Measurements from ENCODE around the gene NFIX.

NFIX gene

GRCh38 chr19:13138171-13138915 is 143.1 kb downstream of the NFIX start:
- peaks cover 5 to 55% (median 34%) of the 10 kb centered on the region in 4 experiments for H3K36me3 ChIP-seq (ENCODE audit: control insufficient read depth in 4 of 4, insufficient read depth in 4 of 4, low read length in 3 of 4)
- CTCF ChIA-PET: no interaction called here
- 94% methylated on average over 32 of the region's 40 CpGs for WGBS (ENCODE audit: insufficient coverage)
- peaks cover 0 to 2% (median 0%) of the 10 kb centered on the region in 4 experiments for H3K4me1 ChIP-seq (ENCODE audit: control extremely low read depth in 1 of 4, control insufficient read depth in 4 of 4, insufficient read depth in 4 of 4, low read length in 3 of 4)
- no peak overlapping the region for H3K4me3 ChIP-seq (ENCODE audit: control insufficient read depth in 1 of 7, extremely low read depth in 1 of 7, insufficient read depth in 4 of 7, low read depth in 2 of 7, low read length in 6 of 7)
- H3K27ac ChIP-seq (ENCODE audit: insufficient read depth in 1 of 2, low read depth in 1 of 2, low read length in 2 of 2, poor library complexity in 1 of 2, severe bottlenecking in 2 of 2): no peak overlapping the region
- no peak for DNase-seq
- POLR2A ChIA-PET: interaction anchor here (1.2 kb wide), 1 partner anchor 34 kb away, joined by 3 read pairs; no protein-coding TSS in a partner anchor
- no peaks in the 10 kb centered on the region for H3K9me3 ChIP-seq (ENCODE audit: control extremely low read depth in 1 of 5, control insufficient read depth in 4 of 5, insufficient read depth in 2 of 5, low read depth in 1 of 5, low read length in 4 of 5)
- no peaks in the 10 kb centered on the region for H3K27me3 ChIP-seq (replicated peaks in 2 of 5; ENCODE audit: control insufficient read depth in 4 of 5, insufficient read depth in 5 of 5, low read length in 4 of 5)

- no peak overlapping the region for H3K27ac ChIP-seq (ENCODE audit: insufficient read depth in 1 of 2, low read depth in 1 of 2, low read length in 2 of 2, poor library complexity in 1 of 2, severe bottlenecking in 2 of 2)
- DNase-seq: no peak
- no peaks in the 10 kb centered on the region for H3K27me3 ChIP-seq (replicated peaks in 2 of 5; ENCODE audit: control insufficient read depth in 4 of 5, insufficient read depth in 5 of 5, low read length in 4 of 5)
- no peak overlapping the region for H3K4me3 ChIP-seq (ENCODE audit: control insufficient read depth in 1 of 7, extremely low read depth in 1 of 7, insufficient read depth in 4 of 7, low read depth in 2 of 7, low read length in 6 of 7)
- WGBS (ENCODE audit: insufficient coverage): 87% methylated on average over 7 of the region's 10 CpGs
- POLR2A ChIA-PET: no interaction called here
- H3K9me3 ChIP-seq (ENCODE audit: control extremely low read depth in 1 of 5, control insufficient read depth in 4 of 5, insufficient read depth in 2 of 5, low read depth in 1 of 5, low read length in 4 of 5): no peaks in the 10 kb centered on the region
- peaks cover 5 to 56% (median 35%) of the 10 kb centered on the region in 4 experiments for H3K36me3 ChIP-seq (ENCODE audit: control insufficient read depth in 4 of 4, insufficient read depth in 4 of 4, low read length in 3 of 4)
- H3K4me1 ChIP-seq (ENCODE audit: control extremely low read depth in 1 of 4, control insufficient read depth in 4 of 4, insufficient read depth in 4 of 4, low read length in 3 of 4): peaks cover 0 to 2% (median 0%) of the 10 kb centered on the region in 4 experiments
- CTCF ChIA-PET: no interaction called here
These were observed 143.6 kb downstream of the NFIX start for GRCh38 chr19:13138916-13139198.

GRCh38 chr19:13139633-13140311 is 144.5 kb downstream of the NFIX start:
- CTCF ChIA-PET: no interaction called here
- no peaks in the 10 kb centered on the region for H3K27me3 ChIP-seq (replicated peaks in 2 of 5; ENCODE audit: control insufficient read depth in 4 of 5, insufficient read depth in 5 of 5, low read length in 4 of 5)
- DNase-seq: no peak
- H3K9me3 ChIP-seq (ENCODE audit: control extremely low read depth in 1 of 5, control insufficient read depth in 4 of 5, insufficient read depth in 2 of 5, low read depth in 1 of 5, low read length in 4 of 5): no peaks in the 10 kb centered on the region
- H3K4me1 ChIP-seq (ENCODE audit: control extremely low read depth in 1 of 4, control insufficient read depth in 4 of 4, insufficient read depth in 4 of 4, low read length in 3 of 4): peaks cover 0 to 2% (median 0%) of the 10 kb centered on the region in 4 experiments
- H3K4me3 ChIP-seq (ENCODE audit: control insufficient read depth in 1 of 7, extremely low read depth in 1 of 7, insufficient read depth in 4 of 7, low read depth in 2 of 7, low read length in 6 of 7): no peak overlapping the region
- POLR2A ChIA-PET: no interaction called here
- peaks cover 5 to 58% (median 43%) of the 10 kb centered on the region in 4 experiments for H3K36me3 ChIP-seq (ENCODE audit: control insufficient read depth in 4 of 4, insufficient read depth in 4 of 4, low read length in 3 of 4)
- WGBS (ENCODE audit: insufficient coverage): 100% methylated on average over 5 of the region's 11 CpGs
- no peak overlapping the region for H3K27ac ChIP-seq (ENCODE audit: insufficient read depth in 1 of 2, low read depth in 1 of 2, low read length in 2 of 2, poor library complexity in 1 of 2, severe bottlenecking in 2 of 2)

- H3K27ac ChIP-seq (ENCODE audit: insufficient read depth in 1 of 2, low read depth in 1 of 2, low read length in 2 of 2, poor library complexity in 1 of 2, severe bottlenecking in 2 of 2): no peak overlapping the region
- WGBS (ENCODE audit: insufficient coverage): 82% methylated on average over 9 of the region's 16 CpGs
- DNase-seq: peak; percentile 46 to 70 (median 57)
These were observed 151.7 kb downstream of the NFIX start for GRCh38 chr19:13146763-13147563.

More at GRCh38 chr19:13146763-13147563, 151.7 kb downstream of the NFIX start:
- H3K4me3 ChIP-seq (ENCODE audit: control insufficient read depth in 1 of 7, extremely low read depth in 1 of 7, insufficient read depth in 4 of 7, low read depth in 2 of 7, low read length in 6 of 7): no peak overlapping the region
- H3K9me3 ChIP-seq (ENCODE audit: control extremely low read depth in 1 of 5, control insufficient read depth in 4 of 5, insufficient read depth in 2 of 5, low read depth in 1 of 5, low read length in 4 of 5): no peaks in the 10 kb centered on the region
- no peaks in the 10 kb centered on the region for H3K27me3 ChIP-seq (replicated peaks in 2 of 5; ENCODE audit: control insufficient read depth in 4 of 5, insufficient read depth in 5 of 5, low read length in 4 of 5)
- peaks cover 0 to 30% (median 21%) of the 10 kb centered on the region in 4 experiments for H3K4me1 ChIP-seq (ENCODE audit: control extremely low read depth in 1 of 4, control insufficient read depth in 4 of 4, insufficient read depth in 4 of 4, low read length in 3 of 4)
- CTCF ChIA-PET: interaction anchor here (0.7 to 1.3 kb wide), 6 partner anchors 15 to 51 kb away, joined by 3 to 13 read pairs (median 4); partner anchors contain the start of gene NACC1
- H3K36me3 ChIP-seq (ENCODE audit: control insufficient read depth in 4 of 4, insufficient read depth in 4 of 4, low read length in 3 of 4): peaks cover 0 to 22% (median 13%) of the 10 kb centered on the region in 4 experiments
- POLR2A ChIA-PET: interaction anchor here (1.5 kb wide), 1 partner anchor 43 kb away, joined by 3 read pairs; no protein-coding TSS in a partner anchor

Measured in common myeloid progenitor, CD34-positive (primary cell).